ENCODE measurements around the gene PRKN. TPM values are rescaled to one million over a fixed set of nuclear protein-coding genes. Genes with fewer than 3 reads are reported as not detected.

PRKN gene
- total RNA-seq, 4 donors from 2014 or later = 4.5 to 12.3 (median 9.0) TPM

GRCh38 chr6:161840380-161840779 lies 887.2 kb downstream of the PRKN start:
- Histone ChIP-seq H3K9me3 (no peaks in the 10 kb centered on the region), H3K36me3 (no peaks in the 10 kb centered on the region), H3K4me3 (no peak overlapping the region), H3K27me3 (no peaks in the 10 kb centered on the region), H3K4me1 (no peaks in the 10 kb centered on the region), H3K27ac (no peak overlapping the region)
- TF ChIP-seq EP300 (IDR thresholded peaks at IDR 0.05; ENCODE audit: low read depth) (no peak), CTCF (IDR thresholded peaks at IDR 0.05) (no peak), POLR2A (IDR thresholded peaks at IDR 0.05) (no peak), POLR2AphosphoS5 (IDR thresholded peaks at IDR 0.05) (no peak)
- in situ Hi-C loops (cut with MboI; ENCODE audit: low pct_ligation_motif_present in 1 of 4, low pct_unique_long_range_greater_than_20kb in 1 of 4, low sequenced_read_pairs in 3 of 4) (no loop called here), intact Hi-C loops (cut with DNase I; ENCODE audit: low total_unique reads) (no loop called here)
- no peak for DNase-seq
- WGBS, 2 donors (ENCODE audit: low coverage in 1 of 2) = 92% methylated on average over 3 of the region's 3 CpGs; no CpG with 5 or more reads in 1 of the 2 donors

GRCh38 chr6:161838306-161839035 lies 889.1 kb downstream of the PRKN start:
- Histone ChIP-seq H3K4me3 (no peak overlapping the region), H3K9me3 (no peaks in the 10 kb centered on the region), H3K27me3 (no peaks in the 10 kb centered on the region), H3K27ac (no peak overlapping the region), H3K4me1 (no peaks in the 10 kb centered on the region), H3K36me3 (no peaks in the 10 kb centered on the region)
- in situ Hi-C loops (cut with MboI; ENCODE audit: low pct_ligation_motif_present in 1 of 4, low pct_unique_long_range_greater_than_20kb in 1 of 4, low sequenced_read_pairs in 3 of 4) (no loop called here), intact Hi-C loops (cut with DNase I; ENCODE audit: low total_unique reads) (no loop called here)
- TF ChIP-seq EP300 (IDR thresholded peaks at IDR 0.05; ENCODE audit: low read depth) (no peak), CTCF (IDR thresholded peaks at IDR 0.05) (no peak), POLR2AphosphoS5 (IDR thresholded peaks at IDR 0.05) (no peak), POLR2A (IDR thresholded peaks at IDR 0.05) (no peak)
- WGBS, 2 donors (ENCODE audit: low coverage in 1 of 2) = 51 to 68% methylated on average over 5 to 14 of the region's 14 CpGs
- DNase-seq = no peak

GRCh38 chr6:161837854-161838253 lies 889.7 kb downstream of the PRKN start:
- in situ Hi-C loops (cut with MboI; ENCODE audit: low pct_ligation_motif_present in 1 of 4, low pct_unique_long_range_greater_than_20kb in 1 of 4, low sequenced_read_pairs in 3 of 4) = no loop called here
- H3K36me3 ChIP-seq = no peaks in the 10 kb centered on the region
- H3K27ac ChIP-seq = no peak overlapping the region
- intact Hi-C loops (cut with DNase I; ENCODE audit: low total_unique reads) = no loop called here
- H3K27me3 ChIP-seq = no peaks in the 10 kb centered on the region
- H3K4me1 ChIP-seq = no peaks in the 10 kb centered on the region
- no peak overlapping the region for H3K4me3 ChIP-seq
- H3K9me3 ChIP-seq = no peaks in the 10 kb centered on the region
- WGBS, 2 donors (ENCODE audit: low coverage in 1 of 2) = 72 to 74% methylated on average over 2 of the region's 2 CpGs
- no peak for TF ChIP-seq EP300 (IDR thresholded peaks at IDR 0.05; ENCODE audit: low read depth)
- no peak for DNase-seq

- TF ChIP-seq EP300 (IDR thresholded peaks at IDR 0.05; ENCODE audit: low read depth) (no peak), CTCF (IDR thresholded peaks at IDR 0.05) (no peak), POLR2A (IDR thresholded peaks at IDR 0.05) (no peak), POLR2AphosphoS5 (IDR thresholded peaks at IDR 0.05) (no peak)
- H3K27ac ChIP-seq = no peak overlapping the region
- H3K4me1 ChIP-seq = no peaks in the 10 kb centered on the region
- H3K4me3 ChIP-seq = no peak overlapping the region
- H3K9me3 ChIP-seq = no peaks in the 10 kb centered on the region
- 22 to 25% methylated on average over 1 of the region's 1 CpG for WGBS, 2 donors (ENCODE audit: low coverage in 1 of 2)
- H3K27me3 ChIP-seq = no peaks in the 10 kb centered on the region
- in situ Hi-C loops (cut with MboI; ENCODE audit: low pct_ligation_motif_present in 1 of 4, low pct_unique_long_range_greater_than_20kb in 1 of 4, low sequenced_read_pairs in 3 of 4) = no loop called here
- no peaks in the 10 kb centered on the region for H3K36me3 ChIP-seq
- intact Hi-C loops (cut with DNase I; ENCODE audit: low total_unique reads) = no loop called here
- DNase-seq = no peak
These were observed 890.2 kb downstream of the PRKN start for GRCh38 chr6:161837449-161837735.
